ENCODE data around the gene PI3.
"Not testable (repeated sequence)": the region's sequence is repeated elsewhere in the genome, so short reads cannot be mapped to it uniquely, and the experiment has no call there.

The PI3 gene

GRCh38 chr20:45174434-45175364 lies at the start of gene PI3:
TSS of gene PI3 (plus strand) at chr20:45174902. CDS start at chr20:45174923, 21 bp downstream.
- no peak for DNase-seq (ENCODE audit: low spot score)

- DNase-seq (ENCODE audit: low spot score) = no peak
These were observed 46.6 kb upstream of the PI3 start for GRCh38 chr20:45128099-45128498.

GRCh38 chr20:45136911-45137310 lies 37.8 kb upstream of the PI3 start:
- DNase-seq (ENCODE audit: low spot score) = no peak

- peak; percentile 50 for DNase-seq (ENCODE audit: low spot score)
These were observed 36.0 kb upstream of the PI3 start for GRCh38 chr20:45138561-45139300.

- not testable (repeated sequence) for DNase-seq (ENCODE audit: low spot score)
These were observed 34.8 kb upstream of the PI3 start for GRCh38 chr20:45139733-45140375.

- DNase-seq (ENCODE audit: low spot score) = no peak
These were observed 33.9 kb upstream of the PI3 start for GRCh38 chr20:45140836-45141235.

GRCh38 chr20:45149062-45149461 lies 25.6 kb upstream of the PI3 start:
- DNase-seq (ENCODE audit: low spot score) = no peak

GRCh38 chr20:45152405-45152804 lies 22.3 kb upstream of the PI3 start:
- no peak for DNase-seq (ENCODE audit: low spot score)

- DNase-seq (ENCODE audit: low spot score) = no peak
These were observed 21.6 kb upstream of the PI3 start for GRCh38 chr20:45153147-45153546.

GRCh38 chr20:45153752-45154151 lies 20.9 kb upstream of the PI3 start:
- peak; percentile 28 for DNase-seq (ENCODE audit: low spot score)

- no peak for DNase-seq (ENCODE audit: low spot score)
These were observed 20.5 kb upstream of the PI3 start for GRCh38 chr20:45154183-45154582.

- not testable (repeated sequence) for DNase-seq (ENCODE audit: low spot score)
These were observed 19.9 kb upstream of the PI3 start for GRCh38 chr20:45154794-45155193.

GRCh38 chr20:45156713-45157112 lies 18.0 kb upstream of the PI3 start:
- no peak for DNase-seq (ENCODE audit: low spot score)

- no peak for DNase-seq (ENCODE audit: low spot score)
These were observed 16.7 kb upstream of the PI3 start for GRCh38 chr20:45157962-45158361.

GRCh38 chr20:45163083-45163803 lies 11.5 kb upstream of the PI3 start:
- no peak for DNase-seq (ENCODE audit: low spot score)

GRCh38 chr20:45164906-45165305 lies 9.8 kb upstream of the PI3 start:
- DNase-seq (ENCODE audit: low spot score) = no peak

GRCh38 chr20:45173522-45173921 lies 1.2 kb upstream of the PI3 start:
- DNase-seq (ENCODE audit: low spot score) = no peak

- DNase-seq (ENCODE audit: low spot score) = no peak
These were observed 2.0 kb downstream of the PI3 start for GRCh38 chr20:45176526-45177267.

- no peak for DNase-seq (ENCODE audit: low spot score)
These were observed 4.5 kb downstream of the PI3 start for GRCh38 chr20:45179166-45179565.

- DNase-seq (ENCODE audit: low spot score) = no peak
These were observed 6.9 kb downstream of the PI3 start for GRCh38 chr20:45181639-45182038.

- no peak for DNase-seq (ENCODE audit: low spot score)
These were observed 8.4 kb downstream of the PI3 start for GRCh38 chr20:45183084-45183483.
